ENCODE results near the gene CADM2.

CADM2 gene

DNA sequence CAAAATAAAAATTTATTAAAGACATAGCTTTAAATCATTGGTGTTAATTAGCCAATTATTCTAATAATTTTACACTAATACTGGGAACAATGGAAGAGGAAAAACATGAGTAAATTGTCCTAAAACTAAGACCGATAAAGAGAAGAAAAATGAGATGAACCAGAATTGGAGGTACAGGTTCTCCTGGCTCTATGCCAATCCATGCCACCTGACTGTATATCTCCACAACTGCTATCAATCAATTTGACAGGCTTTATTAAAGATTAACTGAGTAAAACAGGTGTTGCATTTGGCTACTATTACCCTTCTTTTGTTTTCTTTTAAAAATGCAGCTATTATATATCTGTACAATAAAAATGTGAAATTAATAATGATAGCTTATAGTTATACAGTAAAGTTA, 850.0 kb downstream of the CADM2 start:
- no peak for DNase-seq (ENCODE audit: low spot score)

- DNase-seq (ENCODE audit: low spot score) = no peak
These were observed 862.5 kb downstream of the CADM2 start for GRCh38 chr3:85821130-85821756.

GRCh38 chr3:85835857-85836440, 877.2 kb downstream of the CADM2 start:
- DNase-seq (ENCODE audit: low spot score) = no peak

GRCh38 chr3:85837402-85837801, 878.6 kb downstream of the CADM2 start:
- no peak for DNase-seq (ENCODE audit: low spot score)

DNA sequence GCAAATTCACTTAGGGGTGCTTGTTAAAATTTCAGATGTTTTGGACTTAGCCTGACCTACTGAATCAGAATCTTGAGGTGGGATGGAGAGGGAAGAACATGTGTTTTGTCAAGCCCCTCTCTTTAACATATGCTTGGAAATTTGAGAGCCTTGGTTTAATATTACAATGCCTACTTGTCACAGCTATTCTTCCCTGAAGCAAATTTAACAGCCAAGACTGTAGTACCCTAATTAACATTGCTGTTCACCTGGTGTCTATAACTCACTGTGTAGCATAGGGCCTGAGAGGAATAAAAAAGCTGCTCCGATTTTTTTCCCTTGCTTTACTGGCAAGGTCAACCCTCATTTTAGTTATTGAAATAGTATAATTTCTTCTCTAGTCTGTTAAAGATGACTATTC, 880.1 kb downstream of the CADM2 start:
- DNase-seq (ENCODE audit: low spot score) = no peak

GRCh38 chr3:85842081-85842480, 883.3 kb downstream of the CADM2 start:
- DNase-seq (ENCODE audit: low spot score) = no peak

- no peak for DNase-seq (ENCODE audit: low spot score)
These were observed 888.2 kb downstream of the CADM2 start for GRCh38 chr3:85846940-85847339.

GRCh38 chr3:85851071-85851470, 892.3 kb downstream of the CADM2 start:
- no peak for DNase-seq (ENCODE audit: low spot score)

GRCh38 chr3:85853805-85854204, 895.0 kb downstream of the CADM2 start:
- DNase-seq (ENCODE audit: low spot score) = no peak

DNA sequence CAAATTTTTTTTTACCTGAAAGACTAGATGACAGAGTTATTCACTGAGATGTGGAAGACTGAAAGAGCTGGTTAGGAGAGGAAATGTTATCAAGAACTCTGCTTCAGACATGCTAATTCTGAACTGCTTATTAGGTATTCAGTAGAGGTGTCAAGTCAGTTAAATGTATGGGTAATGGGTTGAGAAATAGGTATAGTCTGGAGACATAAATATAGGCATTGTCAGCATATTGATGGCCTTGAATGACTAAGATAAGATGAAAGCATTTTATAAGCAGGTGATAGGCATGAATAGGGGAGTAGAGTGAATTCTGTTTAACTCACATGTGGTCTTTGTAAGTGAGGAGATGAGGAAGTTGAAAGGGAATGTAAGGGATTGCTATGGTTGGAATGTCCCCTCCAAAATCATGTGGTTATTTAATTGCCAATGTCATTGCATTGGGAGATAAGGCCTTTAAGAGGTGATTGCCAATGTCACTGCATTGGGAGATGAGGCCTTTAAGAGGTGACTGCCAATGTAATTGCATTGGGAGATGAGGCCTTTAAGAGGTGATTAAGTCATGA, 904.2 kb downstream of the CADM2 start:
- DNase-seq (ENCODE audit: low spot score) = no peak

DNA sequence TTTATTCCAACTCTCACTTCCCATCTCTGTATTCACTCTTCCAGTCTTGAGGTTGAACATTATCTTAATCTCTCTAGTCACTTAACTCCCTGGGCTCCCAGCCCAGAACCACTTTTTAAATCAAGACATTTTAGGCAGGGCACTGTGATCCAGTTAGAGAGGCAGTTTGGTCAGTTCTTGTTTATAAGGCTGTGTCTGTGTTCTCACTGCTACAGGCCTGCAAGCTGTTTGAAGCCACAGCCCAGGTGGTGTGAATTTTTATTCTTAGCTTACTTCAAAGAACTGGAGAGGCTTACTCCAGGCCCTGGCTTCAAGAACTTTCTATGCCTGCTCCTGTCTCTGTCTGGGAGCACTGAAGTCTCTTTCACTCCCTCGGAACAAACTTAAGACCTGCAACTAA, 906.1 kb downstream of the CADM2 start:
- no peak for DNase-seq (ENCODE audit: low spot score)

GRCh38 chr3:85867072-85867471, 908.3 kb downstream of the CADM2 start:
- DNase-seq (ENCODE audit: low spot score) = no peak

GRCh38 chr3:85875589-85875988, 916.8 kb downstream of the CADM2 start:
- DNase-seq (ENCODE audit: low spot score) = no peak

- DNase-seq (ENCODE audit: low spot score) = no peak
These were observed 918.8 kb downstream of the CADM2 start for GRCh38 chr3:85877631-85878030.

- DNase-seq (ENCODE audit: low spot score) = no peak
These were observed 923.1 kb downstream of the CADM2 start for GRCh38 chr3:85881833-85882393.

- DNase-seq (ENCODE audit: low spot score) = no peak
These were observed 931.3 kb downstream of the CADM2 start for GRCh38 chr3:85890043-85890555.

DNA sequence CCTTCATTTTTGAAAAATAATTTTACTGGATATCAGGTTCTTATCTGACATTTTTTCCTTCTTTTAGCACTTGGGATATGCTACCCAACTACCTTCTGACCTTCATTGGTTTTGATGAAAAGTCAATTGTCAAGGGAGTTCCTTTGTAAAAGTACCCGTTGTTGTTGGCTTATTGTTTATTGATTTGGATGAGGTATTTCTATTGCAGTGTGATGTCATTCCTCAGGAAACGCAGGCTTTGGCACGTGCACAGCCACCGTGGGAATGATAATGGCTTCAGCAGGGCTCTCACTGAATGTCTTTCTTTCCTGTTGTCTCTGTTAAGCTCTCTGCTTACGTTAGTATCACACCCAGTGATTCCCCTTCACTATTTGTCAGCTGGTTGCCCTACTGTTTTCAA, 944.6 kb downstream of the CADM2 start:
- no peak for DNase-seq (ENCODE audit: low spot score)

DNA sequence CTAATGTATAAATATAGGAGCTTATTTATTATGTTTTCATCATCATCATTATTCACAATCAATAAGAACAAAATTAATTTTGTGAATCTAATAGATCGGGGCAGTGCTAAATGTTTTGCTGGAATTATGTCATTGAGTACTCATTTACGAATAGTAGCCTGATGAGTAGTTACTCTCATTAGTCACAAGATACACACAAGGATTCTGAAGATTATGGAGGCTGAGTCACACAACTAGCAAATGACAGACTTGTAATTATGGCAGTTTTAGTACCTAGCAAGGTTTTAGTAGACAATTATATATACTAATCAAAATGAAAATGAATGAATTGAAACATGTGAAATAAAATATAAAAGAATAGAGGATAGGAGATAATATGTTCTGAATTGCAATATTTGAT, 954.2 kb downstream of the CADM2 start:
- DNase-seq (ENCODE audit: low spot score) = no peak

- DNase-seq (ENCODE audit: low spot score) = no peak
These were observed 963.6 kb downstream of the CADM2 start for GRCh38 chr3:85922374-85922773.

GRCh38 chr3:85930718-85931117, 971.9 kb downstream of the CADM2 start:
- DNase-seq (ENCODE audit: low spot score) = no peak

DNA sequence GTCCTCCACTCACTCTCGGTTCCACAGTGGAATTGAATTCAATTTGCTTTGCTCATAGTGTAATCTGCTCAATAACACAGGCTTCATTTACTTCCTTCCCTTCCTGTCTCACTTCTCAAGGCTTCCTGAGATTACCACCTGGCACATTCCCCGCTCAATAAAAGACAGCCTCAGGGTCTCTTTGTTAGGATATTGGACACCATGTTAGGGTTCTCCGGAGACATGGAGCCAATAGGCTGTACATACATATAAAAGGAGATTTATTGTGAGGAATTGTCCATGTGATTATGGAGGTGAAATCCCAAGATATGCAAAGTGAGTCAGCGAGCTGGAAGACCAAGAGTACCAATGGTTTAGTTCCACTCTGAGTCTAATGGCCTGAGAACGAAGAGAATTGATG, 974.5 kb downstream of the CADM2 start:
- DNase-seq (ENCODE audit: low spot score) = no peak

DNA sequence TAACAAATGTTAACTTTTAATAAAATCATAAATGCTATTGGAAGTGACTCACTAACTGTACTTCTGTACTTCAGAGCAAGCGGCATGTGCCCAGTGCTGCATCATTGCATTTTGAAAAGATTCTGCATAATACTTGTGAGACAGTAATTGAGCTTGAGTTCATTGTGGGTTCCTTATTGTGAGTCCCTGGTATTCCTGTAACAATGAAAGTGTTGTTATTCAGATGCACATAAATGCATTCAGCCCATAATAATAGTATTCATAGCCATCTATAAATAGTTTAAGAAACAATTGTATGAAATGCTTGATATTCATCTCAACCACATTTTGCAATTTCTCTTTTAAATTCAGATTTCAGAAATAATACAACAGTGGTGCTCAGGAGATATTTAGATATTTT, 976.4 kb downstream of the CADM2 start:
- DNase-seq (ENCODE audit: low spot score) = no peak

GRCh38 chr3:85939074-85939482, 980.3 kb downstream of the CADM2 start:
- no peak for DNase-seq (ENCODE audit: low spot score)

Data from left forelimb (tissue), 1 donor.